Endothelial cell of coronary artery (primary cell): ENCODE results near the gene GON4L. TPM values are rescaled to one million over a fixed set of nuclear protein-coding genes. Genes with fewer than 3 reads are reported as not detected.

ENCODE experiments used
- total RNA-seq: library from RNA; depleted of rRNA; stranded (reverse); fragments of >200 nt; gene quantifications from 2 replicates; pipeline ENCODE4 v1.2.3, GENCODE V29; 2014

GON4L gene
- total RNA-seq, result 22.0 and 34.3 TPM in 2 replicates

GRCh38 chr1:155856975-155857930, at the start of gene GON4L:
GON4L (minus strand) TSS chr1:155857214; CDS start chr1:155853780, 3,434 bp downstream.

GRCh38 chr1:155859234-155859829, 2.3 kb upstream of the GON4L start, which contains the start of gene SYT11:
SYT11 (plus strand) TSS chr1:155859567; CDS start chr1:155859762, 195 bp downstream.

Other genes with a start within 250 kb of the GON4L start
- 23.0 and 24.3 TPM in 2 replicates for gene MSTO1, start 247.0 kb downstream of the GON4L start, total RNA-seq
- gene YY1AP1, start 168.4 kb downstream of the GON4L start, total RNA-seq, result 26.4 and 39.2 TPM in 2 replicates
- gene DAP3, start 168.1 kb downstream of the GON4L start, total RNA-seq, result 43.9 and 54.4 TPM in 2 replicates
- 29.9 and 30.9 TPM in 2 replicates for gene SYT11, start 2.4 kb upstream of the GON4L start, total RNA-seq
- 32.8 and 43.3 TPM in 2 replicates for gene RIT1, start 54.1 kb upstream of the GON4L start, total RNA-seq
- 17.9 and 26.4 TPM in 2 replicates for gene KHDC4, start 77.2 kb upstream of the GON4L start, total RNA-seq
- not detected in 2 replicates for gene RXFP4, start 84.4 kb upstream of the GON4L start, total RNA-seq
- 95.6 and 120 TPM in 2 replicates for gene ARHGEF2, start 121.3 kb upstream of the GON4L start, total RNA-seq
- gene SSR2, start 163.7 kb upstream of the GON4L start, total RNA-seq, result 278 and 411 TPM in 2 replicates
- gene UBQLN4, start 196.6 kb upstream of the GON4L start, total RNA-seq, result 17.2 and 17.4 TPM in 2 replicates
- gene LAMTOR2, start 197.6 kb upstream of the GON4L start, total RNA-seq, result 71.8 and 96.3 TPM in 2 replicates
- not detected in 2 replicates for gene RAB25, start 203.9 kb upstream of the GON4L start, total RNA-seq
- 5.6 and 12.3 TPM in 2 replicates for gene MEX3A, start 225.3 kb upstream of the GON4L start, total RNA-seq